Hematopoietic multipotent progenitor cell treated with erythropoietin and hydrocortisone succinate and interleukin-3 and kit ligand, for 4 days (in vitro differentiated cells): Measurements from ENCODE around the gene AGMO.
"Not testable (repeated sequence)": the region's sequence is repeated elsewhere in the genome, so short reads cannot be mapped to it uniquely, and the experiment has no call there.

Source experiments
- DNase-seq: peaks from one replicate; pipeline ENCODE4 v3.0.0-alpha.2; 2015

The AGMO gene

DNA sequence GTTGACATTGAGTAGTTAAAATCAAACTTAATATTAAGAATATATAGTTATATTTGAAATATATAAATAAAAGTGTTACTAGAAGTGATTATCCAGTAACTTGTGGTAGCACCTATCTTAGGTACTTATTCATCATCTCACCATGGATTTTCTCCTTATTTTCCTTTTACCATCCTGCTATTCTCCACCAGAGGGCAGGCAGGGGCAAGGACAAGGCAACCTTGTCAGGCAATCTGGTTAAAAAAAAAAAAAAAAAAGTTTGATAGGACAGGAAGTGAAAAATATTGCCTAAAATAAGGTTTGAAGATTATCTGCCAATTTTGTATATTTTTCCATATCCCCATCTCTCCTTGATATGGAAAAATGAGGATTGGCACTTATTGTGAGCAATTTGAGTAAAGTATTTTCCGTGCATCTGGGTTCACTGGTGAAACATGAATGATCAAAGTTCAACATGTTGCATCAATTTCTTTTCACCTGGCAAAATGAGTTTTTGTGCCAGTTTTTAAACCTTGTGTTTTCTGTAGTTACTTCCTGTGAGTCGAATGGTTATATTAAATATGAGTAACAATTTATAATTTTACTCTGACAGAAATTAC is 256.7 kb downstream of the AGMO start:
- DNase-seq, result peak; percentile 82

DNA sequence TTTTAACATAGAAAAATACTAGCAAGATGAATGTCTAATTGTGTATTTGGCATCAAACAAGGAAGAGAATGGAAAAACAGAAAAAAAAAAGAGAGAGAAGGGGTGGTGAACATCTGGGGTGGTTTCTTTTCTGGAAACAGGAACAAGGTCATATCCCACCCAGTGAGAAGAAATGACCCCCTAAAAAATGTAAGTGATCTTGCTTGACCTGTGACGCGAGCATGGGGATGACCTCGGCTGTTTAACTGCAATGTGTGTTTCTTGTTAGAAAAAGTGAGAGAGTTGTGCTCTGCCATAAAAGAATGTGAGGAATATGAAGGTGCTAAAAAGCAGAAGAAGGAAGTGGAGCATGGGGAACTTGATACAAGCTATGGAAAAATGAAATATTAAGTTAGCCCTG is 258.5 kb downstream of the AGMO start:
- DNase-seq, result no peak

- not testable (repeated sequence) for DNase-seq
Observed at GRCh38 chr7:15300986-15301385, 260.8 kb downstream of the AGMO start.

GRCh38 chr7:15292138-15292537 is 269.7 kb downstream of the AGMO start:
- DNase-seq, result no peak

GRCh38 chr7:15291699-15292098 is 270.1 kb downstream of the AGMO start:
- DNase-seq, result no peak

DNA sequence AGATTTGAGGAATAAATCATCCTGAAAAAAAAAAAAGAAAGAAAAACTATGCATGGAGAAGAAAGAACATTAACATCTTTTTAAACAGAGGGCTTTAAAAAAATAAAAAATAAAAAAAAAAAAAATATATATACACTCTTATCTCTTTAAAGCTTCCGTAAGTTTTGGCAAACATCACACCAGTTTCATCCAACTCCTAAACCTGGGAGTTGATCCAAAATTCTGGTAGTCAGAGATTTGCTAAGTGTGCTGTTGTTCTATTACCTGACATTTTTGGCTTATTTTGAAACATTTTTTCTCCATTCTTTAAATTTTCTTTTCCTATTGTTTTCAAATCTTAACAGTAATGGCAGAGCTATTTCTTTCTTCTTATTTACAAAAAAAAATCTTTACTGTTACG is 273.1 kb downstream of the AGMO start:
- DNase-seq, result no peak

DNA sequence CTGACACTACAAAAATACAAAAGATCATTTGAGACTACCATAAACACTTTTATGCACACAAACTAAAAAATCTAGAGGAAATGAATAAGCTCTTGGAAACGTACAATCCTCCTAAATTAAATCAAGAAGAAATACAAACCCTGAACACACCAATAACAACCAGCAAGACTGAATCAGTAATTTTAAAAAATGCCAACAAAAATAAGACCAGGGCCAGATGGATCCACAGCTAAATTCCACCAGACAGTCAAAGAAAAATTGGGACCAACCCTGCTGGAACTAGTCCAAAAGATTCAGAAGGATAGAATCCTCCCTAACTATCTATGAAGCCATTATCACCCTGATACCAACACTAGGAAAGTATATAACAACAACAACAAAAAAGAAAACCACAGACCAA is 277.4 kb downstream of the AGMO start:
- no peak for DNase-seq

GRCh38 chr7:15280078-15280733 is 281.6 kb downstream of the AGMO start:
- no peak for DNase-seq

DNA sequence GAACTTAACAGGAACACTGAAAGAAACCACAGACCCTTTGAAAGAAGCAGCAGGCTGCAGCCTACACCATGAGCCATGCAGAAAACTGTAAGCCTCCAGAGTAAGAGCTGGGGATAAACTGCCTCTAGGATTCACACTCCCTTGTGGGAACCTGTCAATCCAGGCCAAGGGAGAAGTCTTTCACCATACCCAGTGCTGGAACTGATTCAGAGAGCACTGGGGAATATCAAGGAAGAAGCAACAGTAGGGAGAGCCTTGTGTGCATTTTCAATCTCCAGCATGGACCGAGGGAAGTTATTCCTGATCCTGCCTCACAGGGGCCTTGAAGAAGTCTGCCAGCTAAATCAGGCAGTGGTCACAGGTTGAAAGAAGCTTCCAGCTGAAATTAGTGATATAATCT is 282.2 kb downstream of the AGMO start:
- DNase-seq, result no peak

GRCh38 chr7:15257689-15258088 is 304.1 kb downstream of the AGMO start:
- DNase-seq, result no peak

DNA sequence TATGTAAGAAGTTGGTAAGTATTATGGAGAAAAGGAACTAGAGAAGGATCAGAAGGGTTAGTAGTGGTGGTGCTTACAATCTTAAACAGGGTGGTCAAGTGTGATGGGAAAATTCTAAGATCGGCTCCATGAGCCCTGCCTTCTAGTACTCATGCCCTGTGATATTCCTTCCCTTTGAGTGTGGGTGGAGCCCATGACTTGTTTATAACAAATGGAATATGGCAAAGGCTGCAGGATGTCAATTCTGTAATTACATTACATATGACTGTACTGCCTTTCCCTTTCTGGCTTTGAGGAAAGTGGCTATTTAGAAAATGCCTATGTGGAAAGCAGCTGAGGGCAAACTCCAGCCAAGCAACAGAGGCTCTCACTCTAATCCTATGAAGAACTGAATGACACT is 309.6 kb downstream of the AGMO start:
- no peak for DNase-seq

DNA sequence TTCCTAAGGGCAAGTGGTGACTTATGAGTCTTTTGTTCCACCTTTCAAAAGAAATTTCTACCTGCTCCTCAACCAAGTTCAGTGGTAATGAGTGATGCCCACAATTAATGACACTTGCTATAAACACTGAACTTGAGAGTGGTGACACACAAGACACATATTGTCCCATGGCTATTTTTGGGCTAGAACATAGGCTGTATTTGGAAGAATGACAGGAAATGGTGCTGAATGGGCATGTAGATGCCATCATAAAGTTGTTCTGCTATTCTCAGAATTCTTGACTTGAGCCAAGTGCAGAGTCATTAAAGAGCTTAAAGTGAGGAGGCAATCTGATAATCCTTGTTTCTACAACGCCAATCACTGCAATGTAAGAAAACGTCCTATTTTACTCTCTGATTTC is 313.3 kb downstream of the AGMO start:
- DNase-seq, result peak; percentile 3

- DNase-seq, result no peak
Observed at GRCh38 chr7:15245831-15246230, 316.0 kb downstream of the AGMO start.

- peak; percentile 32 for DNase-seq
Observed at GRCh38 chr7:15239801-15240200, 322.0 kb downstream of the AGMO start.

DNA sequence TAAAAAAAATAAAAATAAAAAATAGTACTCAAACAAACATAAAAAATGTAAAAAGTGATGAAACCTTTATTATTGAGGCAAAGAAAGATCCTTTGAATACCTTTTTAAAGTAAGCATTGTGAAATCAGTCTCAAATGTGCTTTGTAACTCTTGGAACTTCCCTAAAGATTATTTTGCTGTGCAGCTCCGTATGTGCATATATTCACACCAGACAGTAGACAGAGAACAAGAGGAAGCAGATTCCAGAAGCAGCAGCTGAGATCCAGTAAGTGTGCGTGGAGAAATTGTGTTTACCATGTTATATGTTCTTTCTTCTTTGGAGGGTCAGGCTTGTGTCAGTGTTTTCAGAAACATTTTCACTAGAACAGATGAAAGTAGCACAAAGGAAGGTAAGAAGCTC is 324.9 kb downstream of the AGMO start:
- peak; percentile 55 for DNase-seq

DNA sequence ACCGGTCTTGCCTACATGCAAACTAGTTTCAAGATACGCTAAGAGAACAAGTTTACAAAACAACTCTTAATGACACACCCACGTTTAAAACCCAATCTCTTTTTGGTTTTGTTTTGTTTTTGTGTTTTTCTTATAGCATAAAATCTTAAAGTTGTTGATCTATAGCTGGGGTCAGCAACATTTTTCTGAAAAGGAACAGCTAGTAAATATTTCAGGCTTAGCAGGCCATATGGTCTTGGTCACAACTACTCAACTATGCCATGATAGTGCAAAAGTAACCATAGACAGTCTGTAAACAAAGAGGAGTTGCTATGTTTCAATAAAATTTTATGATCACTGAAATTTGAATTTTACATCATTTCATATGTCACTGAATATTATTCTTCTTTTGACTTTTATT is 327.4 kb downstream of the AGMO start:
- DNase-seq, result no peak

DNA sequence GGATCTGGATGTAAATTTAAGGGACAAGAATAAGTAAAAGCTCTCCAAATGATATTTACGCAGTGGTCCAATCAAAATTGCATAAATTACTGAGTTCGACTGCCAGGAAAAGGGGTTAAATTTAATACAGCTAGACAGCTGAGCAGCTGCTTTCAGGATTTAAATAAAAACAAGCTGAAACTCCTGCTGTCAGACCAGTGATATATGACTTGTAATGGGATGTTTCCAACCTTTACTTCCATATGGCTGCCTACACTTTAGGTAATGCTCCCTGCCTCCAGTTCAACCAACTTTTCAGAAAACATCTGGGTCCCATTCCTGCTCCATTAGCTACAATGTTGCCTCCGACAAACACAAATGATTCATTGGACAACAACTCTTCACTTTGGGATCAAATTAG is 333.0 kb downstream of the AGMO start:
- no peak for DNase-seq

- no peak for DNase-seq
Observed at GRCh38 chr7:15225981-15226380, 335.8 kb downstream of the AGMO start.

DNA sequence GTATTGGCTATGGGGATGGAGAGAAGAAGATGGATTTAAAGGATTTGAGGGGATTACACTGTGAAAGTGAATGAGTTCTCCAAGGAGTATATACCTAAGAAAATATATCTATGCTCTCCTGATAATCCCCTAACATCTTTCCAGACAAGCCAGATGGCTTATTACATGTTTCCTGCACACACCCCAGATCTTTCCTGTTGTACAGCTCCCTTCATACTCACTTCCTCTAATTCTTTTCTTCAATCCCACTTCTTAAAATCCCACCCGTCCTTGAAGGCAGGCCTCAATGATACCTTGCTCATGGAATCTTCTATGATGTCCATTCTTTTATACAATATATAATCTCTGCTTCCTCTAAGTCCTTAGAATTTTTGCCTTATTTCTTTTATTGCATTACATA is 342.1 kb downstream of the AGMO start:
- DNase-seq, result no peak

GRCh38 chr7:15218261-15218660 is 343.6 kb downstream of the AGMO start:
- peak; percentile 66 for DNase-seq

- DNase-seq, result no peak
Observed at GRCh38 chr7:15215616-15216015, 346.2 kb downstream of the AGMO start.

DNA sequence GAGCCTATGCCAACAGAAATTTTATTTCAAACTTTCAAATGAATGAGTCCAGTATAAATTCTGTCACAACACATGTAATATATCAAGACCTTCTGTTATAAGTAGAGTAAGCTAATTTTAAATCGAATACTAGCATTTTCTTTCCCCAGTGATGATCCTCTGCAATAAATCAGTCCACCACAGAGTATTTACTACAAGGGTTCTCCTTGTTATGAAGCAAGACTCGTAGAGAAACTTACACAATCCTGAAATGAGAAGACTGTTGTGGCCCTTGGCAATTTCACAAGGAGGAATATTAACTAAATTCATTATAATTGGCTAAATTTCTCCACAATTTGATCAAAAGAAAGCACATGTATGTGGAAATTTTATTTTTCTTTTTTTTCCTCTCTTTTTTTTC is 346.8 kb downstream of the AGMO start:
- peak; percentile 13 for DNase-seq

DNA sequence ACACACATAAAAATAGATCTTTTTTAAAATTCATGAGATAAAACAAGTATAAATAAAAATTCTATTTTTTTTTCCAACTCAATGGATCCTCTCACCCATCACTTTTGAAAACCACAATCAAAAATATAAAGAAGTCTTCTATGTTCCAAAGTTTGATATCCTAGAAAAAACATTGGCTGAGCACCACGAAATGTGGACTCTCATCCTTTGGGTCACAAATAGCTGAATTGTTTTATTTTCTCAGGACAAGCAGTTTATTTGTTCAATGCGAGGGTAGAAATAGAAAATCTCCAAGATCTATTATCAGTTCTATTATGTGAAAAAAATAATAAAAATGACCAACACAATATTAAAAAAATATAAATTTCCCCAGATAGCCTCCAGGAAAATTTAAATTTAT is 348.7 kb downstream of the AGMO start:
- no peak for DNase-seq

DNA sequence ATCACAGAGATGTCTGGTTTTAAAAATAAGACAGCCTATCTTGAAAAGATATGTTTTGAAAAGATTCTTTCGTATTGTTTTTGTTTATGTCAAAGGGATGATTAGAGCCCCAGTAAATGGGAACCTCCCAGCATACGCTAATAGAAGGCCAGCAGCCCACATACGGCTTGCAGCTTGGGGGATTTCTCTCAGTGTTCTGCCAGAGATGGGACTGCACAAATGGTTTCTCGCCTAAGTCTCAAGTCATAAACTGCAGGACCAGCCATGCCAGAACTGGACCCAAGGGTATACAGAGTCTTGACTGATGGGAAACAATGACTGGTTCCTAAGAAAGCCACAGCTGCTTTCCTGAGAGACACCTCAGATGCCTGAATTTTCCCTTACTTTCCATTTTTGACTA is 352.4 kb downstream of the AGMO start:
- DNase-seq, result no peak

DNA sequence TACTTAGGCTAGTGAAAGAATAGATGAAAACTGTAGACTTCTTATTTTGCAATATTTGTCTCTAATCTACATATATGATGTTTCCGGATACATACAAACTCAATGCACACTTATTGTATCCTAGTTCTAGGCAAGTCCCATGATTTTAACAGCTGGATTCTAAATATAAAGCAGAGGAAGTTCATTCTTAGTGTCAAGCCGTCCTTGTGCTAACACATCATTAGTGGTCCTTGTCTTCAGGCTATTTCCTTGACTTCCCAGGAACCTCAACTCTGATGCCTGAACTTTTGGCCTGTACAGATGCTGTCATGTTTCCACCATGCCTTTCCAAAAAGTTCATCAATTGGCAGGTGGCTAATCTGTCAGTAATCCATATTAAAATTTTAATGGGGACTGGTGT is 357.4 kb downstream of the AGMO start:
- no peak for DNase-seq
